Measurements from ENCODE around the gene TMOD1. TPM values are rescaled to one million over a fixed set of nuclear protein-coding genes. Genes with fewer than 3 reads are reported as not detected.

The TMOD1 gene
- total RNA-seq, 1 donor from 2014 or later = 0.98 TPM

- H3K4me3 ChIP-seq (ENCODE audit: low read depth, low read length) = no peak overlapping the region
- DNase-seq (ENCODE audit: low read depth) = no peak
- TF ChIP-seq CTCF (conservative IDR thresholded peaks at IDR 0.05; ENCODE audit: low read depth, low read length) = no peak
Observed at GRCh38 chr9:97517331-97518089, 16.0 kb downstream of the TMOD1 start.

GRCh38 chr9:97518166-97518908 is 16.9 kb downstream of the TMOD1 start:
- H3K4me3 ChIP-seq (ENCODE audit: low read depth, low read length) = no peak overlapping the region
- DNase-seq (ENCODE audit: low read depth) = no peak
- TF ChIP-seq CTCF (conservative IDR thresholded peaks at IDR 0.05; ENCODE audit: low read depth, low read length) = no peak

- DNase-seq (ENCODE audit: low read depth) = no peak
- H3K4me3 ChIP-seq (ENCODE audit: low read depth, low read length) = no peak overlapping the region
- TF ChIP-seq CTCF (conservative IDR thresholded peaks at IDR 0.05; ENCODE audit: low read depth, low read length) = no peak
Observed at GRCh38 chr9:97518909-97519307, 17.4 kb downstream of the TMOD1 start.

- H3K4me3 ChIP-seq (ENCODE audit: low read depth, low read length) = no peak overlapping the region
Observed at GRCh38 chr9:97519441-97519970, 18.0 kb downstream of the TMOD1 start.

GRCh38 chr9:97521576-97522333 is 20.3 kb downstream of the TMOD1 start:
- H3K4me3 ChIP-seq (ENCODE audit: low read depth, low read length) = no peak overlapping the region
- no peak for DNase-seq (ENCODE audit: low read depth)
- TF ChIP-seq CTCF (conservative IDR thresholded peaks at IDR 0.05; ENCODE audit: low read depth, low read length) = no peak

More at GRCh38 chr9:97519441-97519970, 18.0 kb downstream of the TMOD1 start:
- TF ChIP-seq CTCF (conservative IDR thresholded peaks at IDR 0.05; ENCODE audit: low read depth, low read length) = no peak
- DNase-seq (ENCODE audit: low read depth) = no peak

- TF ChIP-seq CTCF (conservative IDR thresholded peaks at IDR 0.05; ENCODE audit: low read depth, low read length) = no peak
Observed at GRCh38 chr9:97524424-97524823, 23.0 kb downstream of the TMOD1 start.

More at GRCh38 chr9:97524424-97524823, 23.0 kb downstream of the TMOD1 start:
- no peak for DNase-seq (ENCODE audit: low read depth)
- no peak overlapping the region for H3K4me3 ChIP-seq (ENCODE audit: low read depth, low read length)

Data from epithelial cell of proximal tubule (primary cell).